Heart right ventricle (tissue), 16 donors: ENCODE data around the gene PLEKHG4B. TPM values are rescaled to one million over a fixed set of nuclear protein-coding genes. Genes with fewer than 3 reads are reported as not detected.

Source experiments
- ATAC-seq, 8 donors: fragments of 200-7000 bp; cut with Tn5 transposase; one replicate each; pipeline ENCODE4 v1.9.1; 2020; ENCODE audit warnings: mild to moderate bottlenecking in 8 of 8, moderate library complexity in 8 of 8, moderate number of reproducible peaks in 1 of 8
- DNase-seq, 2 donors: peaks; one replicate each; pipeline ENCODE4 v3.0.0-alpha.2; 2020
- H3K27ac ChIP-seq, 10 donors: fragments of 200-600 bp; sonication (generic) in 2 of 10; one replicate each; pipeline versions ENCODE4 v1.5.0 to v1.8.0; 2020 to 2022; ENCODE audit warnings: mild to moderate bottlenecking in 3 of 10
- H3K27me3 ChIP-seq, 7 donors: fragments of 200-600 bp; one replicate each; pipeline ENCODE4 v1.8.0; 2021 to 2022; ENCODE audit warnings: mild to moderate bottlenecking in 2 of 7
- H3K36me3 ChIP-seq, 9 donors: fragments of 200-600 bp; sonication (generic) in 1 of 9; one replicate each; pipeline versions ENCODE4 v1.5.0 to v1.8.0; 2020 to 2022; ENCODE audit warnings: mild to moderate bottlenecking in 2 of 9
- H3K4me1 ChIP-seq, 9 donors: fragments of 200-600 bp; sonication (generic) in 1 of 9; one replicate each; pipeline versions ENCODE4 v1.5.0 to v1.8.0; 2020 to 2022; ENCODE audit warnings: mild to moderate bottlenecking in 4 of 9
- H3K4me3 ChIP-seq, 10 donors: fragments of 200-600 bp; sonication (generic) in 2 of 10; one replicate each; pipeline versions ENCODE4 v1.5.0 to v1.8.0; 2020 to 2022; ENCODE audit warnings: mild to moderate bottlenecking in 7 of 10, moderate library complexity in 2 of 10
- H3K9me3 ChIP-seq, 11 donors: fragments of 200-600 bp in 10 of 11; sonication (generic) in 2 of 11; one replicate each; pipeline versions ENCODE4 v1.5.0 to v1.8.0; 2013 to 2022; ENCODE audit warnings: mild to moderate bottlenecking in 2 of 11, control low read depth in 1 of 11, moderate library complexity in 1 of 11
- WGBS, 2 donors: extraction: QIAGEN DNeasy Blood & Tissue Kit; methylation state at CpG; one replicate each; pipeline ENCODE4 v1.1.7; 2013; ENCODE audit warnings: inconsistent platforms in 1 of 2; 5-methylcytosine and 5-hydroxymethylcytosine counted together
- intact Hi-C, 10 donors: fragments of 100-400 bp; cut with DNase I; formaldehyde crosslinking; loops; one replicate each; pipeline versions ENCODE4 v1.11.1 to v1.14.2; 2022
- polyA plus RNA-seq, 2 donors: library from polyadenylated mRNA; stranded (reverse); fragments of 200-250 nt; gene quantifications; one replicate each; pipeline ENCODE4 v1.2.3, GENCODE V29; 2013
- total RNA-seq, 10 donors: library from RNA; stranded (reverse); fragmentation: NEBNext Ultra II Directional in 3 of 10; extraction: Animal tissue kit (Norgen Biotek cat#: 25700) in 3 of 10; gene quantifications; one replicate each; pipeline versions ENCODE4 v1.2.1 to v1.2.4, GENCODE V29; 2021 to 2023
- TF ChIP-seq, protein P1 (sequence below), 9 donors: fragments of 200-600 bp; sonication (generic) in 2 of 9; IDR thresholded peaks; one replicate each; pipeline versions ENCODE4 v1.5.0 to v1.8.0; 2021 to 2022; ENCODE audit warnings: antibody characterized with exemption in 9 of 9, mild to moderate bottlenecking in 5 of 9, moderate library complexity in 1 of 9
- donor health status: Arrhythmogenic right ventricular cardiomyopathy.
- donor health status: ischemic (EF 13 %, LVEDD 7.1; RV severe dilation, severe dysfunction).
- donor health status: healthy with polysubstance abuse.
- donor health status: DM: no; HTN: yes; CAD: no.
- donor health status: DM: no; HTN: no; CAD: no.
- donor health status: ischemic (EF 25% LVEDD 6.9; RV normal size, moderate dysfunction).
- donor health status: ischemic (EF 25% LVEDD 5.7; RV mildly dilated, moderate dysfunction).
- donor health status: healthy.
- donor health status: DM: yes; HTN: yes; CAD: no.
- donor health status: Ischemic cardiomyopathy.
- donor health status: ischemic (EF 35%, LVEDD 5.7; RV mildly dilated, moderate dysfunction).
- donor health status: nonischemic (EF 11% LVEDD 7.7; RV severe dilation, severe dysfunction).
- donor health status: DM: yes; HTN: yes; CAD: no.
- donor health status: PGD.
- donor health status: ischemic (EF 29% LVEDD 5.4; RV normal size, mild dysfunction).
- donor health status: nonischemic (EF 23%, LVEDD 6.1; RV moderate dilation, normal function).

PLEKHG4B gene
- total and polyA plus RNA-seq, 12 donors, result under 0.01 to 0.14 (median 0.05) TPM; not detected in 8

- DNase-seq, result no peak
- intact Hi-C loops, result no loop called here
Observed at GRCh38 chr5:176296-176823, 84.4 kb downstream of the PLEKHG4B start.

DNA sequence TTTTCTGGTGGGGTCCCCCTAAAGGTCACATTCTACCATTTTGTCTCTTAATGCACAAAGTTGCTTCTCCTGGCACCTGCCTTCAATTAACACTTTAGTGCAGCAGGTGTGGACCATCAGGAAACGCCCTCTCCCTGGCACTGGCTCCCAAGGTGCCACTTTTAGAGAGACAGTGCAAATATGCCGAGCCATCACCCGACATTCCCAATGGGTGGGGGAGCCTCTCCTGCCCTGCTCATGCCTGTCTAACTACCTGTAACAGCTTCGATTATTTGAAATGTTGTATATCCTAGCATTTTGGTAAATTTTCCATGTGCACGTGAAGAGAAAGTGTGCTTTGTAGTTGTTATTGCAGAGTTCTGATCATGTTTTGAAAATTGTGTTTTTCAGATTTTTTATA is 86.1 kb downstream of the PLEKHG4B start:
- Histone ChIP-seq H3K4me1 (peaks cover 0 to 7% (median 0%) of the 10 kb centered on the region in 9 donors), H3K9me3 (no peaks in the 10 kb centered on the region), H3K27me3 (no peaks in the 10 kb centered on the region), H3K27ac (no peak overlapping the region), H3K36me3 (no peaks in the 10 kb centered on the region), H3K4me3 (no peak overlapping the region)
- WGBS, 2 donors, result 88 to 92% methylated on average over 5 of the region's 5 CpGs
- no peak for DNase-seq
- TF ChIP-seq, protein P1, sequence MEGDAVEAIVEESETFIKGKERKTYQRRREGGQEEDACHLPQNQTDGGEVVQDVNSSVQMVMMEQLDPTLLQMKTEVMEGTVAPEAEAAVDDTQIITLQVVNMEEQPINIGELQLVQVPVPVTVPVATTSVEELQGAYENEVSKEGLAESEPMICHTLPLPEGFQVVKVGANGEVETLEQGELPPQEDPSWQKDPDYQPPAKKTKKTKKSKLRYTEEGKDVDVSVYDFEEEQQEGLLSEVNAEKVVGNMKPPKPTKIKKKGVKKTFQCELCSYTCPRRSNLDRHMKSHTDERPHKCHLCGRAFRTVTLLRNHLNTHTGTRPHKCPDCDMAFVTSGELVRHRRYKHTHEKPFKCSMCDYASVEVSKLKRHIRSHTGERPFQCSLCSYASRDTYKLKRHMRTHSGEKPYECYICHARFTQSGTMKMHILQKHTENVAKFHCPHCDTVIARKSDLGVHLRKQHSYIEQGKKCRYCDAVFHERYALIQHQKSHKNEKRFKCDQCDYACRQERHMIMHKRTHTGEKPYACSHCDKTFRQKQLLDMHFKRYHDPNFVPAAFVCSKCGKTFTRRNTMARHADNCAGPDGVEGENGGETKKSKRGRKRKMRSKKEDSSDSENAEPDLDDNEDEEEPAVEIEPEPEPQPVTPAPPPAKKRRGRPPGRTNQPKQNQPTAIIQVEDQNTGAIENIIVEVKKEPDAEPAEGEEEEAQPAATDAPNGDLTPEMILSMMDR (IDR thresholded peaks at IDR 0.05), result no peak
- ATAC-seq, result no peak
- intact Hi-C loops, result no loop called here

More at GRCh38 chr5:176296-176823, 84.4 kb downstream of the PLEKHG4B start:
- no peaks in the 10 kb centered on the region for H3K9me3 ChIP-seq
- 71 to 74% methylated on average over 11 of the region's 11 CpGs for WGBS, 2 donors
- H3K4me3 ChIP-seq, result no peak overlapping the region
- peaks cover 0 to 7% (median 0%) of the 10 kb centered on the region in 9 donors for H3K4me1 ChIP-seq
- H3K27ac ChIP-seq, result no peak overlapping the region
- no peaks in the 10 kb centered on the region for H3K27me3 ChIP-seq
- H3K36me3 ChIP-seq, result no peaks in the 10 kb centered on the region
- ATAC-seq, result no peak
- TF ChIP-seq, protein P1 (IDR thresholded peaks at IDR 0.05), result no peak

GRCh38 chr5:179401-179800 is 87.4 kb downstream of the PLEKHG4B start:
- H3K27ac ChIP-seq, result no peak overlapping the region
- no peaks in the 10 kb centered on the region for H3K27me3 ChIP-seq
- WGBS, 2 donors, result 87 to 99% methylated on average over 9 of the region's 9 CpGs
- peaks cover 0 to 7% (median 0%) of the 10 kb centered on the region in 9 donors for H3K4me1 ChIP-seq
- H3K4me3 ChIP-seq, result no peak overlapping the region
- ATAC-seq, result no peak
- no peaks in the 10 kb centered on the region for H3K36me3 ChIP-seq
- no peaks in the 10 kb centered on the region for H3K9me3 ChIP-seq
- TF ChIP-seq, protein P1 (IDR thresholded peaks at IDR 0.05), result no peak
- DNase-seq, result no peak
- intact Hi-C loops, result no loop called here

DNA sequence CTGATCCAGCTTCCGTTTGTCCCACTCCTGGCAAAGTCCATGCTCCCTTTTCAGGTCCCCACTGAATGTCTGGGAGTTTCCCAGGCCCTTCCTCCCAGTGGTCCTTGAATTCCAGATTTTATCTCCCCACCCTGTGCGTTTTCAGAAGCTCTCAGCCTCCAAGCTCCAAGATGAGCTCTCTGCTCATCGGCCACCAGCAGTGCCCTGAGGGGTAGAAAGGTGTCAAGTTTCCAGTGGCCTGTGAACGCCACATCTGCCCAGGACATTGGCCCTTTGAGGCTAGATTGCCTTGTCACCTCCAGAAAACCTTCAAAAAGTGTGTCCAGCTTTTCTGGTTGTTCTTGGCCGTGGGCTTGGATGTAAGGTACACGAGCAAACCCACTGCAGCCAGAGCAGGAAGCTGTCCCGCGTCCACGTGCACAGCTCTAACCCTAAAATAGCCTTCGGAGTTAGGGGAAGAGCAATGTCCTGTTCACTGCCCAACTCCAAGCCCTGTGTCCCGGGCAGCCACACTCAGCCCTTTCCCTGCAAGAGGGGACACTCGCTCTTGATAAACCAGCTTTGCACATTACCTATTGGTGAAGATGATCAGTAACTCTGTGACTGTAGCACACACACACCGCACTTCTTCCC is 88.4 kb downstream of the PLEKHG4B start:
- Histone ChIP-seq H3K9me3 (no peaks in the 10 kb centered on the region), H3K4me1 (peaks cover 0 to 7% (median 0%) of the 10 kb centered on the region in 9 donors), H3K27me3 (no peaks in the 10 kb centered on the region), H3K27ac (no peak overlapping the region), H3K4me3 (no peak overlapping the region), H3K36me3 (no peaks in the 10 kb centered on the region)
- ATAC-seq (peak in 3 of 8 donors; percentile 51 to 65 (median 56)), DNase-seq (no peak)
- intact Hi-C loops, result no loop called here
- 47% methylated on average over 13 of the region's 13 CpGs for WGBS, 2 donors
- TF ChIP-seq, protein P1 (IDR thresholded peaks at IDR 0.05), result no peak
